SHP77 treated with DMSO at 0.1 percent for 48 hours (cell line): ENCODE results near the gene REEP3.

Experiments used
- DNase-seq: peaks from one replicate; lab custom pipeline; 2025; lab: John Stamatoyannopoulos, UW

REEP3 gene

DNA sequence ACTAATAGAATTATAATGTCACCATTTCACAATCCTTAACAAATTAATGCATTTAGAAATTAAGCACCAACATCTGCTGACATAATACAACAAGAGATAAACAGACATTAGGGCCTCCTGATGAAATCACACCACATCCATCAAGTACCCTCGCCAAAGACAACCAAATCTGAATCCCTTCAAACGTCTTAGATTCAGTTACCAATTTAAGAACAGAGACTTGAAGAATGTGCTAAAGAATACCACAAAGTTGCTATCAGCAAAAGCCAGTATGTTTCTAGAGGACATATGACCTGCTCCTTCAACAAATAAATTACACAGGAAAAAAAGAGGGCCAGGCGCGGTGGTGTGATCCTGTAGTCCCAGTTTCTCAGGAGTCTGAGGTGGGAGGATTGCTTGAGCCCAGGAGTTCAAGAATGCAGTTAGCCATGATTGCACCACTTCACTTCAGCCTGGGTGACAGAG, 144.5 kb downstream of the REEP3 start:
- DNase-seq: peak; percentile 14

DNA sequence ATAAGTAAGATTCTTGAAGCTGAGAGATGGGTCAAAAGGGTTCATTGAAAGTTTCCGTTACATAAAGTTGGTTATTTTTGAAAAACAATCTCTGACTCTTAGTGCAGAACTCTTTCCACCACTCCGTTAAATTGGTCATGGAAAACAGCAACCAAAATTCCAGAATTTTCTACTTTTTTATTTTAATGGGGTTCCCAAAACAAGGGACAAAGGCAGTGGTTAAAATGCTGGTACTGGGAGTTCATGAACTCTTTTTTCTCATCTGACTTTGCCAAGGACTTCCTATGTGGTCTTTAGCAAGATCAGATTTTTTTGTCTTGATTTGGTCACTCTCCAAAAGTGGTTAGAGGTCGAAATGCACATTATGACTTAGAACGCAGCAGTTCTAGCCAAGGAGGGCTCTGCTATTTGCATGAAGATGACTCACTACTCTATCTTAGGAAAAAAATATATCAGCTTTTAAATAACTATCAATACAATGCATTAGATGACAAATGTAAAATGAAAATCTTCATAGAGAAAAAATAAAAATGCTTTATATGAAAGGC, 145.7 kb downstream of the REEP3 start:
- DNase-seq: no peak

DNA sequence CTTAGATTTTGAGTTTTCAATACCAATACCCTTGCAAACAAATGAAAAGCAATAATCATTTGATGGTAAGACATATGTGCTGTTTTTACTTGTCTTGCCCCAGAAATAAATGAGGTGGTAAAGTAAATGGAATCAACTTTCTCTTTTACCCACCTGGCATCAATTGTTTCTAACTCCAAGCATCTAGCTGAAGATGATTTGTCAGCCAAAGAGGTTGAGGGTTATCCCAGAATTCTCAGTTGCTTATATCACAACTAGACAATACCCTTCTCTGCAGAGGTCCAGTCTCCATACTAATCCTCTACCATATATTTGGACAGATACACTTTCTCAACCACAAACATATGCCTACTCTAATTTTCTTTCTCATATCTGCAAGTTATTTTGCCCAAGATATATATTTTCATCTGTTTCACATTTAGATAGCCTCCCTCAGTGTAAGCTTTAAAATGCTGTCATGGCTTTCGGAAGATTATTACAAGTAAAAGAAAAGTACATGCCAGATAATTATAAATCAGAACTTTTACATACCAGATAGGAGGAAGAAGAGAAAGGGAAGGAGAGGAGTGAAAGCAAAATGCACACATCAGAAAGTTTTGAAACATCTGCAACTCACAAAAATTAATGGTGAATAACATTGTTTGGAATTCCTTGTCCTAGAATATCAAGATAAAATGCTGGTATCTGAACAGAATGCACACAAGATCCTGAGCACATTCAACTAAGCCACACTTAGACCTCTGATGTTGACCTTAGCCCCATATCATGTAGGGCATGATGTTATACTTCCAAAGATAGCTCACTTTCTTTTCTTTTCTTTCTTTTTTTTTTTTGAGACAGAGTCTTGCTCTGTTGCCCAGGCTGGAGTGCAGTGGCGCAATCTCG, 146.6 kb downstream of the REEP3 start:
- no peak for DNase-seq

DNA sequence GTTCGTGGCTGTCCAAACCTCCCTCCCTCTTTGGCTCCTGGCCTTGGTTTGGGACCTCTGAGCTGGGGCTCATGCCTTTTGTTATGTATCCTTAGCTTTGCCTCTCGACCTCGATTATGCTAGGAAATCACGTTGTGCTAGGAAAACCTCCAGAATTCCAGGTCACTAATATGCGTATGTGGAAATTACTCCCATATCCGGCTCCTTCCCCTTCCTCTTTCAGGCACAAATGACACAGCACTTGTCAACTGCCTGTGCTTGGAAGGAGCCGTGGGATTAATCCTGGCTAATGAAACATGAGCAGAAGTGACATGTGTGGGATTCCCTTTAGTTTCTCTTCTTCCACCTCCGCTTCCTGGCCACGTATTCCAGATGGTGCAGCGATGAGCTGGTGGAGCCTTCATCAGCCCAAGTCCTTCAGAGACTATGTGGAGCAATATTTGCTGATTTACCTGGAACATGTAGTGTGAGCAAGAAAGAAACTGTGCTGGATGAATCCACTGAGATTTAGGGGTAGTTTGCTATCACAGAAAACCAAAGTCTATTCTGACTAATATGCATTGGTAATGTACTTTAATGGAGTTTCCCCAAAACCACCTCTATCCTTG, 149.2 kb downstream of the REEP3 start:
- DNase-seq: no peak

DNA sequence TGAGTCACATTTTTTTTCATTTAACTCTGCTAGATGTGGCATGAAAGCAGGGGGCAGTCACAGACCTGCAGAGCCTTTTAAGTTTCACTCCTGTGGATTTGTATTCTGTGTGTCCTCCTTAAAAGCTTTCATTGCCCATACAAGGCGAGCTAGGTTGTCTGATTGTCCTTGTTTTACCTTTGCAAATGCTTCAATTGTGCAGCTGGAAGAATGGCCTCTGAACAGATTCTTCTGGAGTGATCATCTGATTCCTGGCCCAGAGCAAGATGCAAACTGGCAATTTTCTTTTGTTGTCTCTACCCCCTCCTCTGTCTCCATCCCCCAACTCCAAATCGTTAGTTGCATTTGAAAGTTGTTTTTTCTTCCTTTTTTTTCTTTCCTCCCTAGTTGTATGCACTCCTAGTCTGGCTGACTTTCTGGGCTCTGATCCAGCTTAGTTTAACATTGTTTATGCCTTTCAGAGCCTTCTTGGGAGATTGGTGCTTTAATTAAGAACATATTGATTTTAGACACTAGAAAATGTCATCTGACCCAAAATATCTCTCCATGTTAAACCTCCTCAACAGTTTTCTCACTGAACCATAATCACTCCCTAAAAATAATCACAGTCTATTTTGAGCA, 150.2 kb downstream of the REEP3 start:
- DNase-seq: no peak

DNA sequence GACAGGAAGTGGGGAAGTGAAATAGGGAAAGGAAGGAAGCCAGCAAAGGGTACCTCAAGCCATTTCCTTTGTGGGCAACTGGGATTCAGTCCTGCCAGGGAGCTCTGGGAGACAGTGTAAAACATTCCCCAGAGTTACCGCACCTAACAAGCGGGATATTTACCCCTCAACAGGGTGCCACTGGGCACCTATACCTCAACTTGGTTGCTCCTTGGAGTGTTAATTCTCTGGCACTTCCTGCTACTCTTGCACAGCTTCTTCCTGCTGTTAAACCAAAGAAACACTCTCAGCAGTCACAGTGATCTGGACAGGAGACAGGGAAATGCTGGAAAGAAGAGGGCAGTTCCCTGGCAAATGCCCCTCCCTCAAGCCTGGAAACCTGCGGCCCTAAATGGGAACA, 151.3 kb downstream of the REEP3 start:
- DNase-seq: no peak

DNA sequence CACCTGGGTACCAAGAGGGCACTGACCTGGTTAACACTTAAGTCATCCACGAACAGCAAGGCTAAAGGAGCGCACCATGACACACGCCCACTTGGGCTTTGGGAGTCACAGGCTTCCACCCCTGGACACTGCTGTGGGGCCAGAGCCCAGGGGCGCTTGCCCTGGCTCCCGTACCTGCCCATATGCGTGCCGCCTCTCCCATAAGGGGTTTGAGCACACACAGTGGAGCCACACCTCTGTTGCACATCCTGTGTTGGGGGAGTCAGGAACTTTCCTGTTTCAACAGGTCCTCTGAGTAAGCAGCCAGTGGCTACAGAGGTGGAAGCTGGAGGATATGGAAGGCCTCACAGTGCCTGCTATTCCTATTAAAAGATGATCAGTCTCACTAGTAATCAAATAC, 152.0 kb downstream of the REEP3 start:
- no peak for DNase-seq

DNA sequence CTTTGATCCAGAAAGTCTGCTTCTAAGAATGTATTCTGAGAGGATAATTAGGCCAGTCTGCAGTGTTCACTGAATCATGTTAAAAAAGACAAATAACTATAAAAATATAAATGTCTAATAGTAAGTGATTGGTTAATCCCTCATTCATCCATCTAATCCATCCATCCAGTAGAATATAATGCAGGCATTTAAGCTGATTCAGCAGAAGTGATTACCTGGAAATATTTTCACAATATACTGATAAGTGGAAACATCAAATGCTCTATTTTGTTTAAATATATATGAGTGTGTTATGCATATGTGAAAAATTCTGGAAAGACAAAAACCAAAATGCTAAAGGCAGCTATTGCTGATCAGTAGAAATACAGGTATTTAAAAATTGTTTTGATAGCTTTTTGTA, 152.6 kb downstream of the REEP3 start:
- DNase-seq: no peak
